Hepatocyte (in vitro differentiated cells): ENCODE results near the gene EPHB2. TPM values are rescaled to one million over a fixed set of nuclear protein-coding genes. Genes with fewer than 3 reads are reported as not detected.

Experiments
- DNase-seq: peaks from one replicate; pipeline ENCODE4 v3.0.0-alpha.2; 2016; ENCODE audit warnings: low spot score
- H2AFZ ChIP-seq: fragments of 200-600 bp; sonication (generic); 2 replicates; pipeline ENCODE4 v1.6.0; 2016; ENCODE audit warnings: antibody characterized with exemption, mild to moderate bottlenecking
- H3K27ac ChIP-seq: fragments of 200-600 bp; sonication (generic); 2 replicates; pipeline ENCODE4 v1.5.1; 2016; ENCODE audit warnings: mild to moderate bottlenecking
- H3K27me3 ChIP-seq: fragments of 200-600 bp; sonication (generic); 2 replicates; pipeline ENCODE4 v1.6.1; 2016
- H3K36me3 ChIP-seq: fragments of 200-600 bp; sonication (generic); replicated peaks from 2 replicates; pipeline ENCODE4 v1.5.1; 2016; ENCODE audit warnings: low read depth; ENCODE audit not compliant: insufficient read depth
- H3K4me1 ChIP-seq: fragments of 200-600 bp; sonication (generic); 2 replicates; pipeline ENCODE4 v1.5.1; 2016; ENCODE audit warnings: mild to moderate bottlenecking, moderate library complexity; ENCODE audit not compliant: insufficient read depth
- H3K4me2 ChIP-seq: fragments of 200-600 bp; sonication (generic); 2 replicates; pipeline ENCODE4 v1.6.0; 2016
- H3K4me3 ChIP-seq: fragments of 200-600 bp; sonication (generic); 2 replicates; pipeline ENCODE4 v1.5.1; 2016; ENCODE audit warnings: mild to moderate bottlenecking
- H3K79me2 ChIP-seq: fragments of 200-600 bp; sonication (generic); 2 replicates; pipeline ENCODE4 v1.6.0; 2017; ENCODE audit warnings: mild to moderate bottlenecking
- H3K9me2 ChIP-seq: fragments of 200-600 bp; sonication (generic); replicated peaks from 2 replicates; pipeline ENCODE4 v1.6.0; 2017; ENCODE audit warnings: mild to moderate bottlenecking; ENCODE audit not compliant: insufficient read depth
- H3K9me3 ChIP-seq: fragments of 200-600 bp; sonication (generic); 2 replicates; pipeline ENCODE4 v1.5.1; 2016; ENCODE audit warnings: low read depth, mild to moderate bottlenecking
- H4K20me1 ChIP-seq: fragments of 200-600 bp; sonication (generic); 2 replicates; pipeline ENCODE4 v1.6.0; 2016; ENCODE audit warnings: mild to moderate bottlenecking; ENCODE audit not compliant: insufficient read depth, poor library complexity, severe bottlenecking
- EZH2 ChIP-seq: fragments of 200-600 bp; sonication (generic); IDR thresholded peaks from 2 replicates; pipeline ENCODE4 v1.6.1; 2016; ENCODE audit warnings: antibody characterized with exemption, mild to moderate bottlenecking, borderline replicate concordance
- EZH2phosphoT487 ChIP-seq: fragments of 200-600 bp; sonication (generic); IDR thresholded peaks from one replicate; pipeline ENCODE4 v1.6.1; 2018; ENCODE audit warnings: antibody characterized with exemption, mild to moderate bottlenecking, low read depth, moderate library complexity; ENCODE audit not compliant: unreplicated experiment, severe bottlenecking
- WGBS: methylation state at CpG from one replicate; pipeline ENCODE4 v1.1.6; 2016; ENCODE audit warnings: low lambda C conversion rate; ENCODE audit errors: missing lambda C conversion rate; 5-methylcytosine and 5-hydroxymethylcytosine counted together
- polyA plus RNA-seq: library from polyadenylated mRNA; unstranded; fragments of >200 nt; fragmentation: Nextera tagmentation; extraction: Ambion mirVana; gene quantifications from 2 replicates; pipeline ENCODE4 v1.2.1, GENCODE V29; 2016
- total RNA-seq: library from RNA; depleted of rRNA; stranded (reverse); fragments of >200 nt; gene quantifications from 2 replicates; pipeline ENCODE4 v1.2.3, GENCODE V29; 2014
- TF ChIP-seq, protein P1 (sequence below): fragments of 200-600 bp; sonication (generic); IDR thresholded peaks from 2 replicates; pipeline ENCODE4 v1.5.1; 2016; ENCODE audit warnings: antibody characterized with exemption, mild to moderate bottlenecking; ENCODE audit not compliant: poor library complexity

The EPHB2 gene
- total and polyA plus RNA-seq, 2 experiments from 2014 or later: 17.2 to 18.3 TPM

DNA sequence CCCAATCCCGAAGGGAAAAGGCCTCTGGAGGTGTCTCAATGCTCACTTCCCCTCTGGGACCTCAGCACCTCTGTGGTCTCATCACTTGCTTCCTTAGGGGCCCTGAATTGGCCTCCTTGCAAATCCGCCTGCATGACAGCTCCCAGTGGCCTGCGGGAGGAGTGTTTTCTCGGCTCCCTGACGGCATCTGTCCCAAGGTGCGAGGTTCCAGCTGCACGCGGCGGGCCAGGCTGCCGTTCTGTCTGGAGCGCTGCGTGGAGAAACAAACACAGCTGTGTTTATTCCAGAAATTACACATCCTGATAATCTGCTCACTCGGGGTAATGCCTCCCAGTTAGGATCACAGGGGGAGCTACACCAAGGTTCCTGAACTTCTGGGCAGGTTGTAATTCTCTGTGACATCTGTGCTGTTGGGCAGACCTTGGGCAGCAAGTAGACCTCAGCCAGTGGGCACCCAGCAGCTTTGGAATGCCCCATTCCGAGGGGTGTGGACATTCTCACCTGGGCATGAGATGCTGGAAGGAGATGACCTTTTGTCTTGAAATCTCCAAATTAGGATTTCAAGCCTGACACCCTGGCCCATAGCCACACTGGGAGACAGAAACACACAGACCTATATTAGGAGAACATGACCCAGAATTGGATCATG lies 18.2 kb downstream of the EPHB2 start:
- Histone ChIP-seq H3K4me2 (no peak overlapping the region), H3K79me2 (no peaks in the 10 kb centered on the region), H3K27ac (no peak overlapping the region), H2AFZ (no peak overlapping the region), H3K36me3 (no peaks in the 10 kb centered on the region), H3K4me3 (no peak overlapping the region), H3K4me1 (peaks cover 5% of the 10 kb centered on the region), H3K9me3 (no peaks in the 10 kb centered on the region), H3K9me2 (no peaks in the 10 kb centered on the region), H4K20me1 (peaks cover 9% of the 10 kb centered on the region), H3K27me3 (no peaks in the 10 kb centered on the region)
- WGBS: 52% methylated on average over 14 of the region's 14 CpGs
- TF ChIP-seq, protein P1, sequence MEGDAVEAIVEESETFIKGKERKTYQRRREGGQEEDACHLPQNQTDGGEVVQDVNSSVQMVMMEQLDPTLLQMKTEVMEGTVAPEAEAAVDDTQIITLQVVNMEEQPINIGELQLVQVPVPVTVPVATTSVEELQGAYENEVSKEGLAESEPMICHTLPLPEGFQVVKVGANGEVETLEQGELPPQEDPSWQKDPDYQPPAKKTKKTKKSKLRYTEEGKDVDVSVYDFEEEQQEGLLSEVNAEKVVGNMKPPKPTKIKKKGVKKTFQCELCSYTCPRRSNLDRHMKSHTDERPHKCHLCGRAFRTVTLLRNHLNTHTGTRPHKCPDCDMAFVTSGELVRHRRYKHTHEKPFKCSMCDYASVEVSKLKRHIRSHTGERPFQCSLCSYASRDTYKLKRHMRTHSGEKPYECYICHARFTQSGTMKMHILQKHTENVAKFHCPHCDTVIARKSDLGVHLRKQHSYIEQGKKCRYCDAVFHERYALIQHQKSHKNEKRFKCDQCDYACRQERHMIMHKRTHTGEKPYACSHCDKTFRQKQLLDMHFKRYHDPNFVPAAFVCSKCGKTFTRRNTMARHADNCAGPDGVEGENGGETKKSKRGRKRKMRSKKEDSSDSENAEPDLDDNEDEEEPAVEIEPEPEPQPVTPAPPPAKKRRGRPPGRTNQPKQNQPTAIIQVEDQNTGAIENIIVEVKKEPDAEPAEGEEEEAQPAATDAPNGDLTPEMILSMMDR: no peak
- no peak for TF ChIP-seq EZH2phosphoT487
- no peak for TF ChIP-seq EZH2
- DNase-seq: no peak

DNA sequence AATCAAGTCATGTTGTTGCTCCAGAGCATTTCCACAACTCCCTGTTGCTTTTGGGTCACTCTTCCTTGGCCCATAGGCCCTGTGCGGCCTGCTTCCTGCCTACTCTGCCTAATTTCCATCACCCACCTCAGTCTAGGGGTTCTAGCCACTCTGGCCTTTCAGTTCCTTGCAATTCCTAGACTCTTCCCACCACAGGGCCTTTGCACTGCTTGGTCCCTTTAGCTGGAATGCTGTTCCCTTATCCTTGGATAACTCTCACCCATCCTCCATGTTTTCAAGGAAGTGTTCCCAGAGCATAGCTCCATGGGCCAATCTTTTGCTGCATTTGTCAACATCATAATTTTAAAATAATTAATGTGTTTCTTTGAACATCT lies 18.7 kb downstream of the EPHB2 start:
- no peak overlapping the region for H3K4me2 ChIP-seq
- no peak for TF ChIP-seq EZH2
- no peak overlapping the region for H2AFZ ChIP-seq
- H3K9me3 ChIP-seq: no peaks in the 10 kb centered on the region
- no peaks in the 10 kb centered on the region for H3K79me2 ChIP-seq
- no peak overlapping the region for H3K4me3 ChIP-seq
- peaks cover 9% of the 10 kb centered on the region for H4K20me1 ChIP-seq
- H3K36me3 ChIP-seq: no peaks in the 10 kb centered on the region
- H3K9me2 ChIP-seq: no peaks in the 10 kb centered on the region
- no peak overlapping the region for H3K27ac ChIP-seq
- no peak for DNase-seq
- no peaks in the 10 kb centered on the region for H3K27me3 ChIP-seq
- WGBS: 100% methylated on average over 1 of the region's 1 CpG
- H3K4me1 ChIP-seq: peaks cover 5% of the 10 kb centered on the region

DNA sequence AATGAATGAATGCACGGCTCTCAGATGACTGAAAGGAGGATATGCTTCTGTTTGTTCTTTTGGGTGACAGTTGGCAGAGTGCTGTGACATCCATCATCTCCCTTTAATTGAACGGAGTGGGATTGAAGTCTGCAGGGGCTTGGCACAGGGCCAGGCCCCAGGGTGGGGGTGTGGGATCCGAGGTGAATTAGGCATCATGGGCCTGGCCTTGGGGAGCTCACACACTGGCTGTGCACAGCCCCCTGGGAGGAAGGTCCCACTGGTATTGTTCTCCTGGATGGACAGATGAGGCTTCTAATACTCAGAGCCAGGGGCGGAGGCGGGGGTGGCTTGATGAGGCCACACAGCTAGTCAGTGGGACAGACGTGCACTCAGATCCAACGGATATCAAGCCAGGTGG lies 19.3 kb downstream of the EPHB2 start:
- Histone ChIP-seq H3K27me3 (no peaks in the 10 kb centered on the region), H3K4me1 (peaks cover 5% of the 10 kb centered on the region), H3K4me3 (no peak overlapping the region), H3K27ac (no peak overlapping the region), H4K20me1 (peaks cover 7% of the 10 kb centered on the region), H3K9me3 (no peaks in the 10 kb centered on the region), H3K9me2 (no peaks in the 10 kb centered on the region), H2AFZ (no peak overlapping the region), H3K79me2 (no peaks in the 10 kb centered on the region), H3K4me2 (no peak overlapping the region), H3K36me3 (no peaks in the 10 kb centered on the region)
- 79% methylated on average over 7 of the region's 7 CpGs for WGBS
- no peak for DNase-seq
- TF ChIP-seq, protein P1: no peak
- no peak for TF ChIP-seq EZH2phosphoT487
- TF ChIP-seq EZH2: no peak

DNA sequence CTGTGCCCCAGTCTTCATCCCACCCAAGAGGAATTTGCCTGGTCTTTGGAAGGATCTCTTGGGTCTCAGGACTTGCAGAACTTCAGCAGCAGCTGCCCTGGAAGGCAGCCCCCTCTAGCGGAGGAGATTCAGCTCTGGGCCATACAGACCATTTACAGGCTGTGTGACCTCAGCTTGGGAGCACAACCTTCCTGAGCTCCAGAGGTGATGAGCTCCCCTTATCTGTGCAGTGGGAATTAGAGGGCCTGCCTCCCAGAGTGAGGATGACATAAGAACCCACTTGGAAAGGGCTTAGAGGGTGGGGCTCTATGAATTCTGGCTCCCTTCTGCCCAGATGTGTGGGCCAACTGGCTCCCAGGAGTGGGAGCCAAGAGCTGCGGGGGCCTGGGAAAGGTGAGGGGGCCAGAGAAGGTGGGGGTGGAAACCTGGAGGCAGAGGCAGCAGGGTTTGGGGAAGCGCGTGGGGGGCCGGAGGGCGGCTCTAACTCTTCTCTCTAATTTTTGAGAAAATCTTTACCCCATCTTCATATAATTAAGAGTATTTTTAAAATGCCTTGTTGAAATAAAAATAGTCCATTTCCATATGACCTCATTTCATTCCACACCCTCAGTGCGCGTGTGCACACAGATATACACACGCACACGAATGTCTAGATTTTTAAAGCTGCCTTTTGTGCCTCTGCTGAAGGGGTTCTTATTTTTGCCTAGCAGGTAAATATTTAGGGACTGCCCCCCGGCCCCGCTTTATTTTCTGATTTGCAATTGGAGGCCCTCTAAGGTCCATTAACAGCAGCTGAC lies 21.5 kb downstream of the EPHB2 start:
- TF ChIP-seq EZH2phosphoT487: no peak
- TF ChIP-seq, protein P1: peak; percentile 38
- H3K27me3 ChIP-seq: no peaks in the 10 kb centered on the region
- no peak overlapping the region for H3K4me3 ChIP-seq
- H3K4me2 ChIP-seq: no peak overlapping the region
- DNase-seq: no peak
- H3K36me3 ChIP-seq: no peaks in the 10 kb centered on the region
- peaks cover 5% of the 10 kb centered on the region for H3K4me1 ChIP-seq
- no peaks in the 10 kb centered on the region for H3K79me2 ChIP-seq
- no peak overlapping the region for H3K27ac ChIP-seq
- H3K9me3 ChIP-seq: no peaks in the 10 kb centered on the region
- 89% methylated on average over 12 of the region's 12 CpGs for WGBS
- peaks cover 5% of the 10 kb centered on the region for H4K20me1 ChIP-seq
- H2AFZ ChIP-seq: no peak overlapping the region
- no peaks in the 10 kb centered on the region for H3K9me2 ChIP-seq
